Measurements from ENCODE around the gene ATAT1.

Gene ATAT1

DNA sequence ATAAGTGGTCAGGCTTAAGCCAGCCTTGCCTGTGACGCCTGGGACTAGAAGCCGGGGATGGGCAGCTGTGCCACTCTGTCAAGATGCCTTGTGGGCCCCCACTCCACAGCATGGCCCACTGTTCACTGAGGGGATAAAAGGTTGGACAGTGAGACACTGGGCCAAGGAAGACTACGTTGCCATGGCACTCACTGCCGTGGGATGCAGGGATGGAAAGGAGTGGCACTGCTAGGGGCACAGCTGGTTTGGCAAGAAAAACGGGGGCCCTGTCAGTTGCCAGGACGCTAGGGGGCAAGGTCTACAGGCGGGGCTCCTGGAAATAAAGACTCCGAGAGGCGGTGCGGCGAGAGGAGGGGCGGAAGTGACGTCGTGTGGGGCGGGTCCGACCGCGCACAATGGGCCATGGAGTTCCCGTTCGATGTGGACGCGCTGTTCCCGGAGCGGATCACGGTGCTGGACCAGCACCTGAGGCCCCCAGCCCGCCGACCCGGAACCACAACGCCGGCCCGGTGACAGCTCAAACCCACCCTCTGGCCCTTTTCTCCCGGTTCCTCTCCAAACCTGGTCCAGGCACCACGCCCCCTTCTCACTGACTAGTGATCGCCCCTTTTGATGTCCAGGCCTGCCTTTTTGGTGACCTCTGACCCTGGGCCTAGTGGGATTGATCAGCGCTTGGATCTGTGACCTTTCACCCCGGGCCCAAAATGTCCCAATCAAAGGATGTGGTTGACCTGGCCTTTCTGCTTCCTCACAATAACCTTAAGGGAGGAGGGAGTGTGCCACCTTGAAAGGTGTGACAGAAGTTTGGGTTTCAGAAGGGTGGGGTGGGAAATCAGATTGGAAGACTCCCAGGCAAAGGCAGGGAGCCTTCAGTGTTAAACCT, at the start of gene ATAT1:
TSS of gene ATAT1 (plus strand) at position 391 of the 883 bp plus-strand sequence.
- peak; percentile 58 for TF ChIP-seq CTCF (IDR thresholded peaks at IDR 0.05; ENCODE audit: low read depth, low read length, missing control alignments)
- no peak for DNase-seq (ENCODE audit: low read depth)
- H3K4me3 ChIP-seq (ENCODE audit: low read depth, low read length): peak within 1 kb of the TSS; percentile 79

- no peak for DNase-seq (ENCODE audit: low read depth)
- no peak for TF ChIP-seq CTCF (IDR thresholded peaks at IDR 0.05; ENCODE audit: low read depth, low read length, missing control alignments)
Measured at GRCh38 chr6:30578051-30578450, 48.6 kb upstream of the ATAT1 start.

DNA sequence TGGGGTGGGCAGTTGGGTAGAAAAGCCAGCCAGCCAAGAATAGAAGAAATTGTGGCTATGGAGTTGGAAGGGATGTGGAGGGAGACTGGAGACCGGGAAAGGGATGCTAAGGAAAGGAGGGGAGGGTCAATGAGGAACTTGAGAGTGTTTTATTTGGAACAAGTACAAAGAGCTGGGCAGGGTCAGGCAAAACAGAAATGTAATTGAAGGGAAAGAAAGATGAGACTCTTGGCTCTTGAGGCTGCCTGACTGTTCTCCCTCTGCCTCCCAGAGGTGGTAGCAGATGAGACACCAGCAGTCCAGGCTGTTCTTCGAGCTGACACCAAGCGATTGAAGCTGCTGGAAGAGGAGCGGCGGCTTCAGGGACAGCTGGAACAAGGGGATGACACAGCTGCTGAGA, 42.8 kb upstream of the ATAT1 start:
- H3K4me3 ChIP-seq (ENCODE audit: low read depth, low read length): no peak overlapping the region
- TF ChIP-seq CTCF (IDR thresholded peaks at IDR 0.05; ENCODE audit: low read depth, low read length, missing control alignments): no peak

More at GRCh38 chr6:30578051-30578450, 48.6 kb upstream of the ATAT1 start:
- H3K4me3 ChIP-seq (ENCODE audit: low read depth, low read length): no peak overlapping the region

GRCh38 chr6:30589754-30590358, 36.8 kb upstream of the ATAT1 start:
- no peak for TF ChIP-seq CTCF (IDR thresholded peaks at IDR 0.05; ENCODE audit: low read depth, low read length, missing control alignments)
- no peak for DNase-seq (ENCODE audit: low read depth)
- H3K4me3 ChIP-seq (ENCODE audit: low read depth, low read length): no peak overlapping the region

More for the DNA sequence above, 42.8 kb upstream of the ATAT1 start:
- no peak for DNase-seq (ENCODE audit: low read depth)

GRCh38 chr6:30590509-30590908, 36.2 kb upstream of the ATAT1 start:
- H3K4me3 ChIP-seq (ENCODE audit: low read depth, low read length): no peak overlapping the region
- TF ChIP-seq CTCF (IDR thresholded peaks at IDR 0.05; ENCODE audit: low read depth, low read length, missing control alignments): no peak
- DNase-seq (ENCODE audit: low read depth): no peak

DNA sequence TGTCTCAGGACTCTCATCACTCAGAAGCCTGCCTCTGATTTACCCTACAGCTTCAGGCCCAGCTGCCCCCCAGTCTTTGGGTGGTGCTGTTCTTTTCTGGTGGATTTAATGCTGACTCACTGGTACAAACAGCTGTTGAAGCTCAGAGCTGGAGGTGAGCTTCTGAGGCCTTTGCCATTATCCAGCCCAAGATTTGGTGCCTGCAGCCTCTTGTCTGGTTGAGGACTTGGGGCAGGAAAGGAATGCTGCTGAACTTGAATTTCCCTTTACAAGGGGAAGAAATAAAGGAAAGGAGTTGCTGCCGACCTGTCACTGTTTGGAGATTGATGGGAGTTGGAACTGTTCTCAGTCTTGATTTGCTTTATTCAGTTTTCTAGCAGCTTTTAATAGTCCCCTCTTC, 35.7 kb upstream of the ATAT1 start:
- H3K4me3 ChIP-seq (ENCODE audit: low read depth, low read length): no peak overlapping the region
- no peak for TF ChIP-seq CTCF (IDR thresholded peaks at IDR 0.05; ENCODE audit: low read depth, low read length, missing control alignments)
- no peak for DNase-seq (ENCODE audit: low read depth)
